ENCODE measurements around the gene PLD3. TPM values are rescaled to one million over a fixed set of nuclear protein-coding genes. Genes with fewer than 3 reads are reported as not detected.

The PLD3 gene
- total and polyA plus RNA-seq, 8 donors: 315 to 604 (median 351) TPM

GRCh38 chr19:40383668-40384248 is 35.3 kb downstream of the PLD3 start:
- H3K36me3 ChIP-seq: peaks cover 0 to 14% of the 10 kb centered on the region in 2 donors
- no peak overlapping the region for H3K4me3 ChIP-seq
- DNase-seq (no peak), ATAC-seq (no peak)
- no peaks in the 10 kb centered on the region for H3K4me1 ChIP-seq
- H3K9me3 ChIP-seq: no peaks in the 10 kb centered on the region
- H3K27me3 ChIP-seq: no peaks in the 10 kb centered on the region
- no peak overlapping the region for H3K27ac ChIP-seq
- intact Hi-C loops (cut with DNase I): no loop called here
- TF ChIP-seq CTCF (IDR thresholded peaks at IDR 0.05): no peak

- no peaks in the 10 kb centered on the region for H3K9me3 ChIP-seq
- TF ChIP-seq CTCF (IDR thresholded peaks at IDR 0.05): no peak
- peaks cover 0 to 4% of the 10 kb centered on the region in 2 donors for H3K4me1 ChIP-seq
- H3K4me3 ChIP-seq: no peak overlapping the region
- DNase-seq (no peak), ATAC-seq (no peak)
- no peaks in the 10 kb centered on the region for H3K27me3 ChIP-seq
- H3K27ac ChIP-seq: no peak overlapping the region
- H3K36me3 ChIP-seq: no peaks in the 10 kb centered on the region
- intact Hi-C loops (cut with DNase I): no loop called here
Observed at GRCh38 chr19:40387155-40387554, 38.7 kb downstream of the PLD3 start.

GRCh38 chr19:40388481-40388880 is 40.0 kb downstream of the PLD3 start:
- no peak for TF ChIP-seq CTCF (IDR thresholded peaks at IDR 0.05)
- Histone ChIP-seq H3K4me1 (peaks cover 0 to 13% of the 10 kb centered on the region in 2 donors), H3K9me3 (no peaks in the 10 kb centered on the region), H3K36me3 (no peaks in the 10 kb centered on the region), H3K27ac (no peak overlapping the region), H3K27me3 (no peaks in the 10 kb centered on the region), H3K4me3 (no peak overlapping the region)
- no peak for ATAC-seq
- DNase-seq: no peak
- intact Hi-C loops (cut with DNase I): no loop called here

GRCh38 chr19:40389404-40390083 is 41.0 kb downstream of the PLD3 start:
- ATAC-seq (no peak), DNase-seq (no peak)
- H3K4me1 ChIP-seq: peaks cover 0 to 14% of the 10 kb centered on the region in 2 donors
- no peak overlapping the region for H3K27ac ChIP-seq
- no peak for TF ChIP-seq CTCF (IDR thresholded peaks at IDR 0.05)
- no peak overlapping the region for H3K4me3 ChIP-seq
- H3K9me3 ChIP-seq: no peaks in the 10 kb centered on the region
- intact Hi-C loops (cut with DNase I): no loop called here
- H3K27me3 ChIP-seq: no peaks in the 10 kb centered on the region
- no peaks in the 10 kb centered on the region for H3K36me3 ChIP-seq

GRCh38 chr19:40390084-40390742 is 41.7 kb downstream of the PLD3 start, which contains the start of gene HIPK4:
HIPK4 (minus strand) TSS chr19:40390181; CDS start chr19:40389902, 279 bp downstream.
- H3K27ac ChIP-seq: no peak within 1 kb of the TSS
- intact Hi-C loops (cut with DNase I): no loop called here
- H3K27me3 ChIP-seq: no peaks in the 10 kb centered on the region
- H3K4me1 ChIP-seq: peaks cover 0 to 14% of the 10 kb centered on the region in 2 donors
- H3K4me3 ChIP-seq: no peak within 1 kb of the TSS
- no peak for TF ChIP-seq CTCF (IDR thresholded peaks at IDR 0.05)
- DNase-seq (no peak), ATAC-seq (no peak)
- H3K9me3 ChIP-seq: no peaks in the 10 kb centered on the region
- no peaks in the 10 kb centered on the region for H3K36me3 ChIP-seq

Data from left lung (tissue), 10 donors.